BJ (cell line): Measurements from ENCODE around the gene NCLN. TPM values are rescaled to one million over a fixed set of nuclear protein-coding genes. Genes with fewer than 3 reads are reported as not detected.
"Not testable (repeated sequence)": the region's sequence is repeated elsewhere in the genome, so short reads cannot be mapped to it uniquely, and the experiment has no call there.

ENCODE experiments used
- CTCF ChIA-PET: fragments of 350-600 bp; formaldehyde crosslinking; extraction: SDS; loops from one replicate; lab custom pipeline; 2021; ENCODE audit warnings: antibody characterized with exemption, inconsistent platforms; lab: Yijun Ruan, JAX
- POLR2A ChIA-PET: fragments of 300-600 bp; sonication (Branson Sonifier 250); formaldehyde crosslinking; extraction: SDS; loops from one replicate; lab custom pipeline; 2021; ENCODE audit warnings: antibody characterized with exemption; lab: Charles Lee
- DNase-seq: peaks from one replicate; pipeline ENCODE4 v3.0.0-alpha.2; 2011; ENCODE audit warnings: low read depth
- H3K27me3 ChIP-seq: 2 replicates; pipeline ENCODE4 v1.6.0; 2011; ENCODE audit warnings: low read length; ENCODE audit not compliant: control insufficient read depth, insufficient read depth
- H3K36me3 ChIP-seq: 2 replicates; pipeline ENCODE4 v1.5.1; 2011; ENCODE audit warnings: low read length; ENCODE audit not compliant: control insufficient read depth, insufficient read depth
- H3K4me3 ChIP-seq: 2 replicates; pipeline ENCODE4 v1.5.1; 2011; ENCODE audit warnings: low read depth, mild to moderate bottlenecking, control low read depth, low read length
- CTCF ChIP-seq: IDR thresholded peaks from 2 replicates; pipeline ENCODE4 v1.5.1; 2011; ENCODE audit warnings: low read depth, mild to moderate bottlenecking, control low read depth, inconsistent platforms, low read length, moderate library complexity; ENCODE audit not compliant: insufficient read depth
- polyA plus RNA-seq: library from polyadenylated mRNA; depleted of rRNA; stranded (reverse); fragments of >200 nt; gene quantifications from 2 replicates; pipeline ENCODE4 v1.2.3, GENCODE V29; 2011

NCLN gene
- polyA plus RNA-seq, 1 experiment: 75.8 TPM

GRCh38 chr19:3233116-3233515, 47.4 kb downstream of the NCLN start:
- POLR2A ChIA-PET: no interaction called here
- no peak for TF ChIP-seq CTCF

GRCh38 chr19:3233831-3234230, 48.1 kb downstream of the NCLN start:
- no peak for TF ChIP-seq CTCF
- Histone ChIP-seq H3K27me3 (peaks cover 10% of the 10 kb centered on the region), H3K4me3 (no peak overlapping the region), H3K36me3 (no peaks in the 10 kb centered on the region)
- CTCF ChIA-PET: interaction anchor here (0.8 to 1.6 kb wide), 2 partner anchors 10 to 17 kb away, joined by 3 to 4 read pairs; no protein-coding TSS in a partner anchor
- POLR2A ChIA-PET: no interaction called here
- DNase-seq: no peak

More at GRCh38 chr19:3233116-3233515, 47.4 kb downstream of the NCLN start:
- no peaks in the 10 kb centered on the region for H3K36me3 ChIP-seq
- H3K4me3 ChIP-seq: no peak overlapping the region
- peaks cover 12% of the 10 kb centered on the region for H3K27me3 ChIP-seq
- CTCF ChIA-PET: interaction anchor here (1.6 kb wide), 1 partner anchor 10 kb away, joined by 4 read pairs; no protein-coding TSS in a partner anchor
- DNase-seq: no peak

- POLR2A ChIA-PET: no interaction called here
- no peak overlapping the region for H3K4me3 ChIP-seq
- no peaks in the 10 kb centered on the region for H3K36me3 ChIP-seq
- H3K27me3 ChIP-seq: peaks cover 8% of the 10 kb centered on the region
- TF ChIP-seq CTCF: 0 out of 2 replicates have a peak, but pooled peaks have one; percentile 28
- no peak for DNase-seq
- CTCF ChIA-PET: no interaction called here
These were observed 49.1 kb downstream of the NCLN start for GRCh38 chr19:3234800-3235199.

GRCh38 chr19:3235604-3236003, 49.9 kb downstream of the NCLN start:
- DNase-seq, POLR2A ChIA-PET, CTCF ChIA-PET, H3K4me3 ChIP-seq, H3K27me3 ChIP-seq, H3K36me3 ChIP-seq: not testable (repeated sequence)

- DNase-seq: no peak
- no peaks in the 10 kb centered on the region for H3K36me3 ChIP-seq
- H3K4me3 ChIP-seq: no peak overlapping the region
- CTCF ChIA-PET: no interaction called here
- no peak for TF ChIP-seq CTCF
- peaks cover 4% of the 10 kb centered on the region for H3K27me3 ChIP-seq
- POLR2A ChIA-PET: no interaction called here
These were observed 50.5 kb downstream of the NCLN start for GRCh38 chr19:3236272-3236671.

- no peaks in the 10 kb centered on the region for H3K36me3 ChIP-seq
- no peak for TF ChIP-seq CTCF
- no peak overlapping the region for H3K4me3 ChIP-seq
- POLR2A ChIA-PET: no interaction called here
- peaks cover 3% of the 10 kb centered on the region; the same call in 1 of the 2 replicates for H3K27me3 ChIP-seq
- DNase-seq: no peak
- CTCF ChIA-PET: interaction anchor here (0.9 to 1.2 kb wide), 2 partner anchors 8 to 30 kb away, joined by 3 read pairs; no protein-coding TSS in a partner anchor
These were observed 52.4 kb downstream of the NCLN start for GRCh38 chr19:3238066-3238561.
